ENCODE data around the gene ACE2.

The ACE2 gene

DNA sequence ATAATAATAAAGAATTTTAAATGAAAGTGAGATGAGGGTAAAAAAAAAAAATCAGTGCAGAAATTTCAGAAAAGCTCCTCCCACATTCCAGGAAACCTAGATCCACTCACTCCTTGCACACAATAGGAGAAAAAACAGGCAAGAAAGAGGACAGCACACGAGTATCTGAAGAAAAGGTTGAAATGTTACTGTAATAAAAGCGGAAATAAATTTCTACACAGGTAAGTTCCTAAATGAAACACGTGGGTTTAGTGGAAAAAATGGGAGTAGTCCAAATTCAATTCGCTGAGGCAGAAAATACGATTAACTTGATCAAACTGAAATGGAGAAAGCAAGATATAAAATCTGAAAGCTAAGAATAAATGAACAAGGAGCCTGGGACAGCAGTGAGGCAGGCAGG, 2.0 kb upstream of the ACE2 start:
- no peak for TF ChIP-seq ZNF274 (IDR thresholded peaks at IDR 0.05; ENCODE audit: low read depth, low read length)
- H3K4me3 ChIP-seq (ENCODE audit: low read length): no peak overlapping the region

DNA sequence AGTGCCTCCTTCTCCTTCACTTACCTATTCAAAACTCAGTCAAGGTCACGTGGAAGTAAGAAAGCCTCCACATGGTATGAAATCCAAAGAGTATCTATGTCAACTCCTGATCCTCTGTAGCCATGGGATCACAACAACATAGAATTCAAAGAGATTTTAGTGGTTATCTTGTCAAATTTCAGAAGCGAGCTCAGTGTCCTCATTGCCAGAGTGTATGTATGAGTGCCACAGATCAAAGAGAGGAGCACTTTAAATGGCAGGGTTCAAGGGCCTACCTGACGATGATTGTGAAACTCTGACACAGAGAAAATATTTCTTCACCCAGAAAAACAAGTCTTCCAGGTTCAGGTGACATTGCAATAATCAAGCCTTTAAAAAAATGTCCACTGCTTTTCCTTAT, 1.2 kb upstream of the ACE2 start:
- TF ChIP-seq ZNF274 (IDR thresholded peaks at IDR 0.05; ENCODE audit: low read depth, low read length): no peak
- no peak overlapping the region for H3K4me3 ChIP-seq (ENCODE audit: low read length)

DNA sequence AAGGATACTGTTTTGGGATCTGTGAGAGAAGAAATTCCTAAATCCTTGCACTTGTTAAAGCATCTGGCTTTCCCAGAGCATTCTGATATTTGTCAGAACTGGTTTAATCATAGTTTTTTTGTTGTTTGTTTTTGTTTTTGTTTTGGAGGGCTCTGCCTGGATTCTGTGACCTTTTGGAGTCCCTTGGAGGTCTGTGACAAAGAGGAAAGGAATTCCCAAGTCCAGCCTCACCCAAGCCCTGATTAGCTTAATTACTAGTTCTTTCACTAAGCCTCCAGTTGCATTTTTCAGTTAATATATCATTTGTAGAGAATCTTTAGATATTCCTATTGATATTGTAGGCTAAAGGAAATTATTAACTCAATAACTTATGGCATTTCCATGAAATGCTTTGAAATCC, 711 bp downstream of the ACE2 start:
- H3K4me3 ChIP-seq (ENCODE audit: low read length): no peak overlapping the region
- TF ChIP-seq ZNF274 (IDR thresholded peaks at IDR 0.05; ENCODE audit: low read depth, low read length): no peak

DNA sequence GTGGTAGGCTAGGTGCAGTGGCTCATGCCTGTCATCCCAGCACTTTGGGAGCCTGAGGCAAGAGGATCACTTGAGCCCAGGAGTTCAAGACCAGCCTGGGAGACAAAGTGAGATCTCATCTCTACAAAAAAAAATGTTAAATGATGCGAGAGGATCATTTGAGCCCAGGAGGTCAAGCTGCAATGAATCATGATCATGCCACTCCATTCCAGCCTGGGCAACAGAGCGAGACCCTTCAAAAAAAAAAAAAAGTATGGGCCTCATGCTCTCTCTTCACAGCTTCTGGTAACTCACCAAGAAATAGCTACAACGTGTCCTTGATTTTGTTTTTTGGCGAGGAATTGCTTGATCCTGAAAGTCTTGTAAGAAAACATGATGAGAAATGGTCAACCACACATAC, 1.3 kb downstream of the ACE2 start:
- no peak overlapping the region for H3K4me3 ChIP-seq (ENCODE audit: low read length)
- no peak for TF ChIP-seq ZNF274 (IDR thresholded peaks at IDR 0.05; ENCODE audit: low read depth, low read length)

DNA sequence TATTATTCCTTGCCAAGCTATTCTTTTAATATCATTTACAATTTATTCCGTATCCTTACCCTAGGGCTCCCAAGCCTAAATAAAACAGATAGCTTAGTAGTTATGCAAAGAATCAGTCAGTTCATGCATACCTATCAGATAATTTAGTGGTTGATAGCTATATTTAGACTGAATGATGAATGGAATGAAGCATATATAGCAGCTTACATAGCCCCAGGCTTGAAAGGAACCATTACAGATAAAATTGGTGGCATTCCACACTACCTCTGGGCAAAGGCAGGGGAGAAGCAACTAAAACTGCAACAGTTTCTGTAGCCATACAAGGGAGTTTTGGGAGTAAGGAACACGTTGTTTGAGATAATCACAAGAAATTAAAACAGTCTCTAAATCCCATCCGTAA, 2.7 kb downstream of the ACE2 start:
- TF ChIP-seq ZNF274 (IDR thresholded peaks at IDR 0.05; ENCODE audit: low read depth, low read length): no peak
- H3K4me3 ChIP-seq (ENCODE audit: low read length): no peak overlapping the region

DNA sequence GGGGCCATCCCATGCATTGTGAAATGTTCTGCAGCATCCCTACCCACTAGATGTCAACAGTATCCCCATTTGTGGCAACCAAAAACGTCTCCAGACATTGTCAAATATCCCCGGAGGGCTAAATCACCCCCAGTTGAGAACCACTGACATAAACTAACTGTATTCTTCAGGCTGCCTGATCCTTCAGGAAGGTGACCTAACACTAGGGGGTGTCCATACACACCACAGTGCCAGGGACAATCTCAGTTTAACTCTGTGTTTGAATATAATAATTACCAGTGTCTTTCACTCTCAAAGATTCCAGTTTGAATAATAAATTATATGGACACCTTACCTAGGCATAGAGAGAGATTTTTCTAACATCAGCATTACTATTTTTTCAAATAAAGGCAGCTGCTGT, 6.4 kb downstream of the ACE2 start:
- no peak for TF ChIP-seq ZNF274 (IDR thresholded peaks at IDR 0.05; ENCODE audit: low read depth, low read length)
- H3K4me3 ChIP-seq (ENCODE audit: low read length): no peak overlapping the region

DNA sequence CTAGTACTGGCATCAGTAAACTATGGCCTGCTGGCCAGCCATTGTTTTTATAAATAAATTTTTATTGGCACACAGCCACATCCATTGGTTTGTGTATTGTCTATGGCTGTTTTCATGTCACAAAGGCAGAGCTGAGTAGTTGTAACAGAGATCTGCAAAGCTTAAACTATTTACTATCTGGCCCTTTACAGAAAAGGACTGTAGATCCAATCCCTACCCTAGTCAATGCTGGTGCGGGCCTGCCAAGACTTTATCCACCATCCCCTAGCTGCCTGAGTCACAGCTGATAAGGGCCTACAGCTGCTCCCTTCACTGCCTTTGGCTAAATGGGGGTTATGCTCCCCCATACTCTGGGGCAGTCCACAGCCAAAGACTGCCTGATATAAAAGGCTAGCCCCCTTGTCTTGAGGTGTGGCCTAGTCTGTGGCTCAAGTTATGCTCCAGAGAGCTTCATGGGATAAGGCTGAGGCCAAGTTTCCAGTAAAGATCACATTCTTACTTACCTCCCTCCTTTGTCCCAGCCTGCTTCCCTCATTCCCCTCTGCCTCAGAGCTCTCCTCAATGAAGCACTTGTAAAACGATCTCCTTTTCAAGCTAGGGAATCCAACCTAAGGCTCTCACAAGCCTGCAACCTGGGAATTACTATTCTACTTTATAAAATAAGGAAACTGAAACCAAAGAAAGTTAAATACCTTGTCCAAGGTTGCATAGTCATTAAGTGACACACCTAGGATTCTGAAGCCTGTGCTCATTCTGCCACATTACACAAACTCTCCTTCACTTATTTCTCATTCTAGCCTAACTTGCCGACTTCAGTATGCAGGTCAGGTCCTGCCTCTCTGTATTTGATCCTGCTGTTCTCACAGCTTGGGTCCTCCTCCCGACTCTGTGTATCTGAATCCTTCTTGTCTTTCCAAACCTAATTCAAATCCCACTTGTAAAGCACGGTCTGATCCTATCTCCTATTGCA, 20.7 kb downstream of the ACE2 start:
- no peak for TF ChIP-seq ZNF274 (IDR thresholded peaks at IDR 0.05; ENCODE audit: low read depth, low read length)

DNA sequence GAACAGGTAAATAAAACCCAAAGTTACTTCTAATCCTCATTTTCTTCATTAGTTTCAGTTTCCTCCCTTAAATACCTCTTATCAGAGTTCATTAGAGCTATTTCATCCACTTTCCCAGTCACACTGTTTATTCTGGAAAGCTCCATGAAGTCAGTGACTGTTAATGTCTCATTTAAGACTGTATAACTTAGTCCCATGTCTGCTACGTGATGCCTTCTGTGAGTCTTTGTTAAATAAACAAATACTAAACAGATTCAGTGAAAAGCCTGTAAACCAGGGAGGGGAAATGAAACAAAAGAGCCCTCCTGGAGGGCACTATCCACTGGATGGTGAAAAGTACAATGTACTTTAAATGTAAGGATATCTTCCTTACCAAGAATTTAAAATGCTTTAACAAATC, 24.7 kb downstream of the ACE2 start:
- H3K4me3 ChIP-seq (ENCODE audit: low read length): no peak overlapping the region
- no peak for TF ChIP-seq ZNF274 (IDR thresholded peaks at IDR 0.05; ENCODE audit: low read depth, low read length)

More for the DNA sequence above, 20.7 kb downstream of the ACE2 start:
- H3K4me3 ChIP-seq (ENCODE audit: low read length): no peak overlapping the region

DNA sequence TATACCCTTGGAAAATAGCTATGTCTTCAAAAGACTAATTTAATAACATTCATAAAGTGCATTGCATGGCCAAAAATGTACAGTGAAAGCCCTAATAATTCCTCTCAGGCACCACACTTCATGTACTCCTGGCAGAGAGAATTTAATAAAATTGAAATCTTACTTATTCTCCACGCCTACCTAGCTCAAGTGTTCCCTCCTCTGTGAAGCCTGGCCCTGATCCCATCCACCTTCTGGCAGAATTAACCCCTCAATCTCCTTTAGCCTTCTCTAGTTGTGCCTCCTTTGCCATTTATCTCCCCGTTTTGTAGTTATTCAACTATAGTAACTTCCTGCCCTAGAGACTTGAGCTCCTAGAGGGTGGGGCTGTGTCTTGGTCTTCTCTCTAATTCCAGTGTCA, 26.7 kb downstream of the ACE2 start:
- H3K4me3 ChIP-seq (ENCODE audit: low read length): no peak overlapping the region
- TF ChIP-seq ZNF274 (IDR thresholded peaks at IDR 0.05; ENCODE audit: low read depth, low read length): no peak

DNA sequence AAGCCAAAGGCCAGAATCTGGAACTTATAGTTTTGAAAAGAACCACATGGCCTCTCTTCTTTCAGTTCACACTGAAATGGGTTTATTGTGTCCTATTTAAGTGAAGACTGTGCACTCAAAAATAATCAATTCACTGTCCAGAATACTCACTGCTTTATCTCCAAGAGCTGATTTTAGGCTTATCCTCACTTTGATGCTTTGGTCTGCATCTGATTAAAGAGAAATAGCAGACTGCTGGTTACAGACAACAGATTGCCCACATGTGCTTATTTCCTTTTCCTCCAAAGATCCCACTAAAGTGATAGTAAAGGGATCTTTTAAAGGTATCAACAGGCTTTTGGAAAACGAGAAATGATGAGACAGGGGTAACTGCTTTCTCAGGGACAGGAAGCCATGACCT, 30.6 kb downstream of the ACE2 start:
- H3K4me3 ChIP-seq (ENCODE audit: low read length): no peak overlapping the region

DNA sequence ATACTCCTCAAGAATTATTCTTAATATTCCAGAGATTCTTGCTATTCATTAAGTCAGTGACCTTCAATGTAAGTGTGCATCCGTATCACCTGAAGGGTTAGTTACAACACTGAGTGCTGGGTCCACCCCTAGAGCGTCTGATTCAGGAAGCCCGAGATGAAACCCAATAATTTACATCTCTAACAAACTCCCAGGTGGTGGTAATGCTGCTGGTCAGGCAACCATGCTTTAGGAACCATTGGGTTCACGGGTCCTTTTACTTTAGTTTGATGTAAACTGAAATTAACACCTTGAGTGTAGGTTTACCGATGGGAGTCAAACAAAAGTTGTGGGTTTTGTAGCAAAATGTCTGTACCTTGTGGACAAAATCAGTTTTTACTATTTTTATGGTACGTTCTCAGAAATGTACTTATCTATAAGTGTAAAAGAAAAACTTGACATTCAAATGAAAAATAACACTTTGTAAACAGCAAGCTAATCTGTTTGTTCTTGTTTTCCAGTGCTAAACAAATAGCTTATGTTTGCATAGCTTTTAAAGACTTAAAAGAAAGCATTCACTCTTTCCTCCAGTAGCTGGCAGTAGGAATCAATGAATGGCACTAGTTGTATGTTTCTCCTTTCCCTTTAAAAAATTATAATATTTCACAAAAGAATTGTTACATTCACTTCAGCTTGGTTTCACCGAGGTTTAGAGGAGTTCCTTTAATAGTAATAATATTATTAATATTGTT, 32.7 kb downstream of the ACE2 start:
- no peak for TF ChIP-seq ZNF274 (IDR thresholded peaks at IDR 0.05; ENCODE audit: low read depth, low read length)
- no peak overlapping the region for H3K4me3 ChIP-seq (ENCODE audit: low read length)

More for the DNA sequence above, 30.6 kb downstream of the ACE2 start:
- no peak for TF ChIP-seq ZNF274 (IDR thresholded peaks at IDR 0.05; ENCODE audit: low read depth, low read length)

DNA sequence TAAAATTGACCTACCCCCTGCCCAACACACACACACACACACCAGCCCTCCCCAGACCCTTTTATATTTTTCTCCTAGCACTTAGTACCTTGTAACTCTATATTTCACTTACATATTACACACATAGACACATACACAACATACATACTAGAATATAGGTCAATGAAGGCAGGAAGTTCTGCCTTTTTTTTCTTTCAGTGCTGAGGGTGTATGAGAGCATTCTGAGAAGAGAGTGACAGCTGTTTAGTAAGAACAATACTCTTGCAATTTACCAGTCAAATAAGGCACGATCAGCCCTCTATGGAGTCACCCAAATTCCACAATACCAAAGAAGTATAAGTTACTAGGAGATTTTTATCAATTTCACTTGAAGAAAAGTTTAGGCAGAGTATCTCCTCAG, 33.5 kb downstream of the ACE2 start:
- no peak overlapping the region for H3K4me3 ChIP-seq (ENCODE audit: low read length)
- TF ChIP-seq ZNF274 (IDR thresholded peaks at IDR 0.05; ENCODE audit: low read depth, low read length): no peak

DNA sequence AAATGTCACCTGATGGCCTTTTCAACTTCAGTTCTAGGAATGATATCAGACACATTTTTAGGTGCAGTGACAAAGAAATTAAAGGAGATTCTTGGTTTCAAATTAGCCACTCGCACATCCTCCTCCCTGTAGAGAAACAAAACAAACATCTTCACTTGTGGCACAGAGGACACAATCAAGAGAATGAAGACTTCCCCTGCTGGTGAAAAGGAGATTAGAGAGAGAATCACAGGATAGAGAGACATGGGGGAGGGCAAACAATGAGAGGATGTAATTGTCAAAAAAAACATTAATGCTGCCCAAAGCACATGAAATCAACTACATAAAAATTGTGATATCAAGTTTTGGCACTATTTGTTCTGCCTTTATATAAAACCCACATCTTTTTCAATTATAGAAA, 34.5 kb downstream of the ACE2 start:
- no peak for TF ChIP-seq ZNF274 (IDR thresholded peaks at IDR 0.05; ENCODE audit: low read depth, low read length)
- H3K4me3 ChIP-seq (ENCODE audit: low read length): no peak overlapping the region

DNA sequence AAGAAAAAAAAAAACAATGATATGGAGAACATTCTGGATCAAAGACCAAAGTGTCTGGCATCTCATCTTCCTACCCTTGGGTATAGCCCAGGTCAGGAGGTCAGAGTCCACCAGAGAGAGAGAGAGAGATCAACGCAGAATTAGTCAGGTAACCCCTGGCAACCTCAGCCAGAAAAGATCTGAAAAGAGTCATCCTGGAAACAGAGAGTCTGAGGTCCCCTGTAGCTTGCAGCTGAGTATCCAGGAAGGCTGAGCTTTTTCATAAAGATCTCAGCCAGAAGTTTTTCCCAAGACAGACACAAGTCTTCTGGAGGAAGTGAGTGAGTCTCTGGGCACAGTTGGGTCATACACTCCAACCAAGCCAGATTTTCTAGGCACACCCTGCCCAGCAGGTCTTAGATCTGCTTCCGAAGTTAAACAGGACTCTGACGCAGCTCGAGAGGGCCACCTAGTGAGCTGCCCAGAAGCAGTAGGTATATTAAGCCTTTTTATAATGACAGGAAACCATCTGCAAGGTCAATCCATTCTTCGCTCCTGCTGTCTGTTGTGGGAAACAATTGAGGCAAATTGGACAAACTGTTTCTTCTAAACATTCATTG, 35.7 kb downstream of the ACE2 start:
- TF ChIP-seq ZNF274 (IDR thresholded peaks at IDR 0.05; ENCODE audit: low read depth, low read length): no peak
- no peak overlapping the region for H3K4me3 ChIP-seq (ENCODE audit: low read length)

DNA sequence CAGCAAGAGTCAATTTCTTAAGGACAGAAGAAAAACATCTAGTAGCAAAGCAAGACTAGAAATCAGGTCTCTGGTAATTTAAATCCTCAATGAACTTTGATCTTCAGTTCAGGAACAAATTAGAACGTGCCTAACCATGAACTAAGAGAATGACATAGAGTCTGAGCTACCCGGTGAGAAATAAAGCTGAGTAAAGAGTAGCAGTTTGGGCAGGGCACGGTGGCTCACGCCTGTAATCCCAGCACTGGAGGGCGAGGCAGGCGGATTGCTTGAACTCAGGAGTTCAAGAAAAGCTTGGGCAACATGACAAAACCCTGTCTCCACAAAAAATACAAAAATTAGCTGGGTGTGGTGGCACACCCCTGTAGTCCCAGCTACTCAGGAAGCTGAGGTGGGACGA, 37.7 kb downstream of the ACE2 start:
- no peak overlapping the region for H3K4me3 ChIP-seq (ENCODE audit: low read length)
- TF ChIP-seq ZNF274 (IDR thresholded peaks at IDR 0.05; ENCODE audit: low read depth, low read length): no peak

Data from GM08714 (cell line).